GM21515 (cell line): Measurements from ENCODE around the gene TMIGD1.

Experiments used
- ATAC-seq: cut with Tn5 transposase; IDR thresholded peaks from one replicate; pipeline ENCODE4 v1.9.1; 2021; ENCODE audit not compliant: unreplicated experiment

TMIGD1 gene, protein sequence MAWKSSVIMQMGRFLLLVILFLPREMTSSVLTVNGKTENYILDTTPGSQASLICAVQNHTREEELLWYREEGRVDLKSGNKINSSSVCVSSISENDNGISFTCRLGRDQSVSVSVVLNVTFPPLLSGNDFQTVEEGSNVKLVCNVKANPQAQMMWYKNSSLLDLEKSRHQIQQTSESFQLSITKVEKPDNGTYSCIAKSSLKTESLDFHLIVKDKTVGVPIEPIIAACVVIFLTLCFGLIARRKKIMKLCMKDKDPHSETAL

GRCh38 chr17:30333503-30334360 lies at the start of gene TMIGD1:
TSS of gene TMIGD1 (minus strand) at chr17:30334057. CDS start at chr17:30332133, 1,924 bp downstream.
- no peak for ATAC-seq

DNA sequence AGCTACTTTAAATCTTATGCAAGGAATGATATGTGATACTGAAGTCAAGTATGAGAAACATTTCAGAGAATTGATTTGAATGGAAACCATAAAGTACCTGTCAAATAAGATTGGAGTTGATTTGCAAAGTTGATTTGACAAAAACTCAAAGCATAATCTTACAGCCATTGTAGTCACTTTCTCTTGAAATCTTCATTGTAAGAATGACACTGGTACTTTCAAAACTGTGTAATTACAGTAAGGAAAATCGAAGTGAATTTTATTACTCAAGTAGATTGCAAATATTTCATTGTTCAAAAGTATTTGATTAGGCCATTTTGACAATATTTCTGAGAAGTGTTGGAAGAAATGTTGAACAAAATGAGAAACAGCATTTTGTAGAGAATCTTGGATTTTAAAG lies 48.5 kb upstream of the TMIGD1 start:
- no peak for ATAC-seq

- no peak for ATAC-seq
These were observed 47.4 kb upstream of the TMIGD1 start for GRCh38 chr17:30381340-30381659.

- no peak for ATAC-seq
These were observed 46.9 kb upstream of the TMIGD1 start for GRCh38 chr17:30380643-30381339.

DNA sequence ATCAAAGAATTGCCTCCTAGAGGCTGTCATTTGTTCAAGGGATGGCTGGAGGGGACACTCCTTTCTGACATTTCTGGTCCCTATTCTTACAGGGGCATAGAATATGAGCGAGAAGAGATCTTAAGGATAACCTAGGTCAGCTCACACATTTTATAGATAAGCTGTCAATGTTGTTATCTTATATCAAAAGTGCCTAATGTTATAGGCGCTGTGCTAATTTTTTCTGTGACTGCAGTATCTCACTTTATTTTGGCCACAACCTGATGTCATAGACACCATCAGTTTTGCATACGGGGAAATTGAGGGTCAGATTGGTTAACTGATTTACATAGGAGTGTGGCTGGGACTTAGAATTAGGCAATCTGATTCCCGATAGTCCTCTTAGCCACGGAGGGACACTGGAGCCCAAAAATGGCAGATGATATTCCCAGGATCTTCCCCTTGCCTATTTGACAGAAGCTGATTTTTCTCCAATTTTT lies 46.1 kb upstream of the TMIGD1 start:
- ATAC-seq: no peak

- peak; percentile 23 for ATAC-seq
These were observed 45.5 kb upstream of the TMIGD1 start for GRCh38 chr17:30379303-30379902.

GRCh38 chr17:30378825-30379302 lies 45.0 kb upstream of the TMIGD1 start, which contains the start of gene CPD:
TSS of gene CPD (plus strand) at chr17:30378927. CDS start at chr17:30378981, 54 bp downstream.
- ATAC-seq: peak; percentile 78

- ATAC-seq: peak; percentile 14
These were observed 44.5 kb upstream of the TMIGD1 start for GRCh38 chr17:30378241-30378824.

DNA sequence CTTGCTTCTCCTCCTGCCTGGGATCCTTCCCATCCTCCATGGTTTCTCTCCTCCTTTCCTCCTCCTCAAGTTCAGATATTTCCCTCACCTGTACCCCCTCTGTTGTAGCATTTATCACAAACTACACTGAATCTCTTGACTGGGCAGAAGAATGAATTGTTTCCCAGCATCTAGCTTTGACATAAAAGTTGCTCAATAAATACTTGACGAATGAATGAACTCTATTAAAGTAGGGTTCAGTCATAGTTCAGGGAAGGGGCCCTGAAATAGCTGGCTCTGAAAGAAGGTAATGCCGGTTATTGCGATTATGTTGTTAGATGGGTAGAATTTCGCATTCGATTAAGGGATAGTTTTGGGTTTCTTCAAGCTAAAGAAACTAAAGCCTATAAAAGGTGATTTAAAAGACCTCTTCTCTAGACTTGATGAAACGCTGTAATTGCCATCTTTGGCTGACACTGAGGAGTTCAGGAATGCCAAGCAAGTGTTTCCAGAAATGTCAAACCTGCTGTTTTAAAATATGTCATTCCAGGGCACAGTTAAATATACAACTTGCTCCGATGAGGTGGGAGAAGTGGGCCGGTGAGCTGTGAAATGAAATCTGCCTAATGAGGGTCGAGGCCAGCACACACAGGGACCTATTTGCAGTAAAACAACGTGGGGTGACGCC lies 43.9 kb upstream of the TMIGD1 start:
- ATAC-seq: no peak

DNA sequence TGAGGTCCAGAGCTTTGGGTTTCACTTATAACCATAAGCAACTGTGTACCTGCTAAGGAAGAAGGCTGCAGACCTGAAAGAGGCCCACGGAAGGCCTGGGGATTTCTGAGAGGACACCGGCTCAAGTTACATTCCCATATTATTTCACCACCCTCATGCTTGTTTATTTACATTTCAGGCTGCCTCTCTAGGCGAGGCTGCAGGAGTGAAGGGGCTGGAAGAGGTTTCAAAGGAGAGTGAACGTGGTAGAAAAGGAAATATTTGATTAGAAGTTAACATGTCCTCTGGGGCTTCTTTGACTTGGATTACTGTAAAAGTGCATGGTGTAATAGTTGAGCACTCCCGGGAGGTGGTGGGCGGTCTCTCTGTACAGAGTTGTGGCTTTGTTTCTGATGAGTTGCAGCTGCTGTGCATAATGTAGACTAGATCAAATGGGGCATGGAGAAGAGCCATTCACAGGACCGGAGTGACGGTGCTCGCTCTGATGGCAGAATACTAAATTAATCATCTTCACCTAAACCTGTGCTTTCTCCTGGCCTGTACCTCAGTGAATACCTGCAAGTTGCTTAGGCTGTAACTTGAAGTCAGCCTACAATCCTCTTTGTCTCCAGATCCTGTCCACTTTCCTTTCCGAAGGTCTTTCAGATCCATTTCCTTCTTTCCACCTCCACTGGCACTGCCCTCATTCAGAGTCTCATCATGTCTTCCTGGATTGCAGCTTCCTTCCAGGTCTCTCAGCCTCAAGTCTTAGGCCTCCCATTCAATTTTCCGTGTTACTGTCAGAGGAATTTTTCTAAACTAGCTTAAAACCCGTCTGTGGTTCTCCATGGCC lies 43.0 kb upstream of the TMIGD1 start:
- no peak for ATAC-seq

DNA sequence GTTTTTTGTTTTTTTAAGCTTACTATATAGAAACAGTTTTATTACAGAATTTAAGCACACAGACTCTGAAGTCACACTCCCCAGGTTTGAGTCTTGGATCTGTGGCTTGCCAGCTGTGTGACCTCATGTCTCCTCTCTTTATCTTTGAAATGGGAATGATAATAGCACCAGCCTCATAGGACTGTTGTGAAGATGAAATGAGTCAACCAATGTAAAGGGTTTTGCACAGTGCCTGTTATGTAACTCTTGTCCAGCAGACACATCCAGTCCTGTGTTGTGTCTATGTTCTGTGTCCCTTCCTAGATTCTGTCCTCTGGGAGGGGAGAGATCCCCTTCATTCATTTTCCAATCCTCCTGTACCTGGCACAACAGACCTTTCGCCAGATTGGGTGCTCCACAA lies 41.8 kb upstream of the TMIGD1 start:
- no peak for ATAC-seq

- no peak for ATAC-seq
These were observed 38.9 kb upstream of the TMIGD1 start for GRCh38 chr17:30372755-30373154.

- ATAC-seq: no peak
These were observed 36.1 kb upstream of the TMIGD1 start for GRCh38 chr17:30369995-30370394.

- ATAC-seq: no peak
These were observed 35.3 kb upstream of the TMIGD1 start for GRCh38 chr17:30368912-30369720.

DNA sequence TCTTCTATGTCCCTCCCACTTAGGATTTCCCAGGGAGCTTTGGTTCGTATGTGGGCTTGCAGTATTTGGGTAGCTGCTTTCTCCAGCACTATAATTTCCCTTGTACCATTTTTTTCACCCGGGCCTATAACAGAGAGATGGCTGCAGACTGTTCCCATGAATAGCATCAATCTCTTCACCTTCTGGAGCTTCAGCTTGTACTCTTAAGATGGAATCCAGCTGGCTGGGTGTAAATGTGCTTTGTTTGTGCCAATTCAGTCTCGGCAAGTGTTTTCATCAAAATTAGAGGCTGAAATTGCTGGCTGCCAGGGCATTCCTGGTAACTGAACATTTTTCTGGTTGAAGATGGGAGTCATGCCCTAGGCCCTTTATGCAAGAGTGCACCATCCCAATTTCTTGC lies 32.7 kb upstream of the TMIGD1 start:
- no peak for ATAC-seq

GRCh38 chr17:30363715-30364202 lies 29.9 kb upstream of the TMIGD1 start:
- ATAC-seq: peak; percentile 85

DNA sequence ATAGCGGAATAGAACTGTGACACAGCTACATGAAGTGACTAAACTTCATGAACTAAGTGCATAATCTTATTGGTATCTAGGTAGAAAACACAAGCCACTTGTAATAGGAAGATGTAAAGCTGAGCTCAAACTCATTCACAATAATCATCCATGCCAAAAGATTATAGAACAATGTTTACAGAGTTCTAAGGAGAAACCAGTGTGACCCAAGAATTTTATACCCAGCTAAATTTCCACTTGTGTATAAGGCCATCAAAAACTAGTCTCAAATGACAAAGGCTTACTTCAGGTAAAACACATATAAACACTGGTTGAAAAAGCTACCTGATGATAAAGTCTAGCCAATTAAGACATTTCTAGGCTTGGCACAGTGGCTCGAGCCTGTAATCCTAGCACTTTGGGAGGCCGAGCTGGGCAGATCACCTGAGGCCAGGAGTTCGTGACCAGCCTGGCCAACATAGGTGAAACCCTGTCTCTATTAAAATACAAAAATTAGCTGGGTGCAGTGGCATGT lies 28.0 kb upstream of the TMIGD1 start:
- ATAC-seq: no peak
